Activated effector memory CD4-positive, alpha-beta T cell treated with Interleukin-2 at 50 U/mL for 16 hours (primary cell): ENCODE data around the gene ZNF169.
"Not testable (repeated sequence)": the region's sequence is repeated elsewhere in the genome, so short reads cannot be mapped to it uniquely, and the experiment has no call there.

Experiments used
- DNase-seq: peaks from one replicate; pipeline ENCODE4 v3.0.0-alpha.2; 2020

The ZNF169 gene

DNA sequence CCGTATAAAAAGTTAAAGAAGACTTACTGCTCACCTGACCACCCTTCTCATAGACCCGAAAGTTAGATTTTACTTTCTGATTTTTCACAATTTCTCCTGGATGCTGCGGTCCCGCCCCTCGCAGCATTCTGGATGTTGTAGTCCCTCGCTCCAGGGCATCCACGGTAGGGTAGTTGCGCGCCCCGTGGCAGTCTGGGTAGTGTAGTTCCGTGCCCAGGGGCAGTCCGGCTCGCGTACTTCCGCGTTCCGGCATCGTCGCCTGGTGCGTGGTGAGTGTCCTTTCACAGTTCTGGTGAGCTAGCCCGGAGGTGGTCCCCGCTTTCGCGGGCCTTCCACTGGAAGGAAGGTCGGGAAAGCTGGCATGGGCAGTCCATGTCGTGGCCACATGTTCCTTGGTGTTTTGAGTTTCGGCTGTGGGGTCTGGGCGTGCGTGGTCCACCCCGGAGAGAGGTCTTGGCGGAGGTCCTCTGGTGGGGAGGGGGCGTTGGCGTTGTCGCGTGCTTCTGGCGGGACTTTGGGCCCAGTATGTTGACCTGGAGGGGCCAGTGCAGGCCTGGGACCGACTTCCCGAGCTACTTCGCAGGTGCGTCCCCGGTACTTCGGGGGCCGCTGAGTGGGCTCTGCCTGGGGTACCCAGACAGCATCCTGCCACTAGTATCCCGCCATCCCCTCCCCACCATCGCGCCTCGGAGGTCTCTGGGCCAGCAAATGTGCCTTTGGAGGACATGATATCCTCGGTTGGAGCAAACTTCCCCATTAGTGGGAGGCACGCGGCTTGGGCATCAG, at the start of gene ZNF169:
ZNF169 (plus strand) TSS at position 222 of the 786 bp plus-strand sequence. CDS start 19,515 bp downstream, outside the sequence.
- peak; percentile 80 for DNase-seq

DNA sequence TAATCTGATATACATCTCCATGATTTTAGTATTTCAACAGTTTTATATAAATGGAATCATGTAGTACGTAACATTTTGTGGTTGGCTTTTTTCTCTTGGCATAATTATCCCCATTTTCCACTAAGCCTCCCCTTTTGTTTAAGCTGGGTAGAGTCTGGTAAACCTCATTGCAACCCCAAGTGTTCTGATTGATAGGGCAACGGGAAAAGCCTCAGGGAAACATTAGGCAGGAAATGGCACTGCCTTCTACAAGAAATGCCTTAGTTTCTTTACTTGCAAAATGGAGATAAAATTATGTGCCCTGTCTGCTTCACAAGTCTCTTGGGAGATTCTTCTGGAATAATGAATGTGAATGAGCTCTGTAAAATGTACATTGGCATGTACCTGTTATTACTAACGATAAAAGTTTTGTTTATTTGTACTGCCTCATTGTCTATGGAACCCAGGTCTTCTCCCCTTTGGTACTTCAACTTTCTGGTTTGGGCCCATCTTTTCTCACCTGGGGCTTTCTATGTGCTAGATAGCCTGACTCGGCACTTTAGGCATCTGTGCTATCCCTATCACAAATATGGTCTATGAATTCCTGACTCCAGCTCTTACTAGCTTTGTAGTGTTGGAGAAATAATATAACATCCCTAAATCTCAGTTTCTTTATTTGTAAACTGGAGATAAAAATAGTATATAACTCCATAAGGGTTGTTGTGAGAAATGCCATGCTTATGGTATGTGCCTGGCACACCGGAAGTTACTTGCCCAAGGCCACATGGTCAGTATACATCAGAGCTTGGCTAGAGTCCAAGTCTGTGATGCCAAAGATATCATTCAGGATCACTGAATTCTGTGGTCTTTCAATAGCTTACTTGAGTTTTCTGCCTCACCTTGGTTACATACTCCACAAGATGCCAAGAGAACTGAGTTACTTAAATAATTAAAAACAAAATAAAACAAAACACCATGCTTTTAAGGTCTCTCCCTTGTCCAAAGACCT, 48.2 kb upstream of the ZNF169 start:
- DNase-seq: no peak

DNA sequence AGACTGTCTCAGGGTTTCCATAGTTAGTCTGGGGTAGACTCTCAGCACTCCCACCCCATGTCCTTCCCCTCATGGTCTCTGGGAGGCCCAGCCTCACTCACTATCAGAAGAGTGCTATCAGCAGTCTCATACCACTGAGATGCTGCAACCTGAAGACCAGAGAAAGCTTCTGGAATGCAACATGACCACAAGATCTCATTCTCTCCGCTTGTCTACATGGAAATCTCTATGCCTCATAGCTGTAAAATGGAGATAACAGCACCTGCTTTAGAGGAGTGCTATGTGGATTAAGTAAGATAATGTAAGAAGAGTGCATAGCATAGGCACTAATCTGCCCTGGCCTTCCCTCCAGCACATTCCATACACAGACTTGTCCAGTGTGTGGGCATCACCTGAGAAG, 47.0 kb upstream of the ZNF169 start:
- DNase-seq: no peak

DNA sequence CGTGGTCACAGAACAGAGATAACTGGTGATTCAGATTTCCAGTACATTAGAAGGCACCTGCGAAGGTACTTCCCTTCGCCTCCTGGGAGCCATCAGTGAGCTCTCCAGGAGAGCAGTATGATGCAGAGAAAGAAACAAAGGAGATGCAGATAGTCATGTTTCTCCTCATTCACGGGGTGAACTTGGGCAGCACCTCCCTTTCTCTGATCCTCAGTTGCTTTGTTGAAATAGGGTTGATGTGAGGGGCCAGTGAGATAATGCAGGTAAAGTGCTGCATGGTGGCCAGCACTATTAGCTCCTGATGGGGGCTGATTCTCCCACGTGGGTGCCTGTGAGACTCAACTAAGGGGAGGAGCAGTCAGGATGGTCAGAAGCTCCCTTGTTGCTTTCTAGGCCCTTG, 46.6 kb upstream of the ZNF169 start:
- no peak for DNase-seq

DNA sequence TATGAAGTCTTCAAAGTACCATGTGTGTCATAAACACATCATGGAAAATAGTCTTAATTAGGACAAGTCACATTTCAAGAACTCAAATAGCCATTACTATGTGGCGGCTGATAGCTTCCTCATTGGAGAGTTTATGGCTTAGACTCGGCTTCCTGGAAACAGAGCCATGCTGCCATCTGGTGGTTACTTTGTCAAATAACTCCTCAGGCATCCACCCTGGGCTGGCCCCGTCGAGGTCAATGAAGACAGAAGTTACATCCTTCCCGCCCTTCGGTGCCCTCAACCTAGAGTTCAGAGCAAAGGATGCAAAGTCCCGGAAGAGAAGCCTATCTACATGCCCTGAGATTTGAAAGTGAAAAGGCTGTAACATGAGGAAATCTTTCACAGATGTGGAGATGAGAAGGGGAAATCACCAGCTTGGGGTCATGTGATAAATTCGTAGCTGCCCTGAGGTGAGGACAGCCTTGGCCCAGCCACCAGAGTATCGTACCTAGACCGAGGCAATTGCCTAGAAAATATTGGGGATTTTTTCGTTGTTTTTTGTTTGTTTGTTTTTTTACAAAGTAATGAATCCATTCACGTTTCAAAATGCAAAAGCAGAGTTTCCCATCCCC, 45.5 kb upstream of the ZNF169 start:
- peak; percentile 50 for DNase-seq

DNA sequence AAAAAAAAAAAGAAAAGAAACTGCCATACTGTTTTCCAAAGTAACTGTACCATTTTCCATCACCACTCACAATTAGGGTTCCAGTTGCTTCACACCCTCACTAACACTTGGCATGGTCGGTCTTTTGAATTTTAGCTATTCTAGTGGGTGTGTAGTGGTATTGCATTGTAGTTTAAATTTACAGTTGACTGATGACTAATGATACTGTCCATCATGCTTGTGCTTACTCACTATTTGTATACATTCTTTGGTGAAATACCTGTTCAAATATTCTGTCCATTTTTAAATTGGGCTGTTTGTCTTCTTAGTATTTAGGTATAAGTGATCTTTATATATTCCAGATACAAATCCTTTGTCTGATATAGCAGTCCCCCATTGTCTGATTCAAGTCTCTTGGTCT, 36.2 kb upstream of the ZNF169 start:
- no peak for DNase-seq

DNA sequence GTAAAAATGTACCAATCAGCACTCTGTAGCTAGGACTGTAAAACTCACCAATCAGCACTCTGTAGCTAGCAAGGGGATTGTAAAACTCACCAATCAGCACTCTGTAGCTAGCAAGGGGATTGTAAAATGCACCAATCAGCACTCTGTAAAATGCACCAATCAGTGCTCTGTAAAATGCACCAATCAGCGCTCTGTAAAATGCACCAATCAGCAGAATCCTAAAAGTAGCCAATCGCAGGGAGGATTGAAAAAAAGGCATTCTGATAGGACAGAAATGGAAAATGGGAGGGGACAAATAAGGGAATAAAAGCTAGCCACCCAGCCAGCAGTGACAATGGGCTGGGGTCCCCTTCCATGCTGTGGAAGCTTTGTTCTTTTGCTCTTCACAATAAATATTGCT, 33.7 kb upstream of the ZNF169 start:
- DNase-seq: not testable (repeated sequence)

DNA sequence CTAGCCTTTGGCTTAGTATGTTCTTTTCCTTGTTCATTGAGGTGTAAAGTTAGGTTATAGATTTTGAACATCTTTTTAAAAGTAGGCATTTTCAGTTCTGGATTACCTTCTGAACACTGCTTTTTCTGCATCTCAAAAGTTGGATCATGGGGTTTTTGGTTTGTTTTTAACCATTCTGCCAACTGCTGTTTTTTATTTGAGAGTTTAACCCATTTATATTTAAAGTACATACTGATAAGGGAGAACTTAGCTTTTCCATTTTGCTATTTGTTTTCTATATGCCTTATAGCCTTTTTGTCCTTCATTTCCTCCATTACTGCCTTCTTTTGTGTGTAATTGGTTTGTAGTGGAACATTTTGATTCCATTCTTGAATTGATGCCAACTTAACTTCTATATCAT, 30.5 kb upstream of the ZNF169 start:
- no peak for DNase-seq

DNA sequence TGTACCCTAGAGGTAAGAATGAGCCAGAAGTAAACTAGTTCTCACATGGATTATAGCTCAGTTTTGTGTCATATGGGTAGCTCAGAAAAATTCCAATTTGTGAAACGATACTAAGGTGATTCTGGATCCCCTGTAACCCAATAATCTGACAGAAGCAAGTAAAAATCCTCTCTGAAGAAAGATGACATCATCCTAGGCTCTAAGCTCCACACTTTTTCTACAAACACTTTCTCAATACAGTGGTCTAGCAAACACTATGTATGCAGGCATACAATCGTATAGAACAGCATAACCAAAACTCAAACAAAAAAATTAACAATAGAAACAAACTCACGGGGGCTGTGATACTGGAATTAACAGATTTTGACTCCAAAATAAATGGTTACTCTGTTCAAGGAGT, 26.7 kb upstream of the ZNF169 start:
- no peak for DNase-seq

DNA sequence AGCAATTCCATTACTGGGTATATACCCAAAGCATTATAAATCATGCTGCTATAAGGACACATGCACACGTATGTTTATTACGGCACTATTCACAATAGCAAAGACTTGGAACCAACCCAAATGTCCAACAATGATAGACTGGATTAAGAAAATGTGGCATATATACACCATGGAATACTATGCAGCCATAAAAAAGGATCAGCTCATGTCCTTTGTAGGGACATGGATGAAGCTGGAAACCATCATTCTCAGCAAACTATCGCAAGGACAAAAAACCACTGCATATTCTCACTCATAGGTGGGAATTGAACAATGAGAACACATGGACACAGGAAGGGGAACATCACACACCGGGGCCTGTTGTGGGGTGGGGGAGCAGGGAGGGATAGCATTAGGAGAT, 18.0 kb upstream of the ZNF169 start:
- not testable (repeated sequence) for DNase-seq

DNA sequence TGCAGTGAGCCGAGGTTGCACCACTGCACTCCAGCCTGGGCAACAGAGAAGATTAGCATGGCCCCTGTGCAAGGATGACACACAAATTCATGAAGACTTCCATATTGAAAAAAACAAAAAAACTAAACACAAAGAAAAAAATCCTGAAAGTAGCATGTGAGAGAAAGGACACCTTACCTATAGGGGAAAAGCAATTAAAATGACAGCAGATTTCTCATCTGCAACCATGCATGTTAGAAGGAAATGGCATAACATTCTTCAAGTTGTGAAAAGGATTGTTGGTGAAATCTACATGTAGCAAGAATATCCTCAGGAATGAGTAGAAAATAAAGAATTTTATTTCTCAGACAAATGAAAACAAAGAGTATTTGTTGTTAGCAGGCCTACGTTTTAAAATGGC, 13.4 kb upstream of the ZNF169 start:
- no peak for DNase-seq

DNA sequence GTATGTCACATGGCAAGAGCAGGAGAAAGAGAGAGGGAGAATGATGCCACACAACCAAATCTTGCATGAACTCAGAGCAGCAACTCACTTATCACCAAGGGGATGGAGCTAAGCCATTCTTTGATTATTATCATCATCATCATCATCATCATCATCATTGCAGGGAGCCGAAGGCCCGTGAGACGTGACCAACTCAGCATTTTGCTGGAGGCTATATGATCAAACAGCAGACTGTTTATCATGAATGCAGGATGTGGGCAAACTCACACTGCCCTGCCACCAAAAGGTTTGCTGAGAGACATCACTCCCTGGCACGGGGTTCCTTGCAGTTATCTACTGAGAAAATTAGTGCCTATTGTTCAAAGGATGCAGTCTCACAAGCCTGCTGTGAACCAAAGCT, 8.6 kb upstream of the ZNF169 start:
- DNase-seq: peak; percentile 20

DNA sequence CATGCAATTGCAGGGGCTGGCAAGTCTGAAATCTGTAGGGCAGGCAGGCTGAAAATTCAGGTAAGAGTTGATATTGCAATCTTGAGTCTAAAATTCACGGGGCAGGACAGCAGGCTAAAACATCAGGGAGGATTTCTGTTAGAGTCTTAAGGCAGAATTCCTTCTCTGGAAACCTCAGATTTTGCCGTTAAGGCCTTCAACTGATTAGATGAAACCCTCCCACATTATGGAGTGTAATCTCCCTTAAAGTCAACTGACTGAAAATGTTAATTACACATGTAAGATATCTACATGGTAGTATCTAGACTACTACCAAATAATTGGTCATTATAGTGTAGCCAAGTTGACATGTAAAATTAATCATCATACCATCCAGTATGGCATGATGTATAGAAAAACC, 3.1 kb upstream of the ZNF169 start:
- no peak for DNase-seq

DNA sequence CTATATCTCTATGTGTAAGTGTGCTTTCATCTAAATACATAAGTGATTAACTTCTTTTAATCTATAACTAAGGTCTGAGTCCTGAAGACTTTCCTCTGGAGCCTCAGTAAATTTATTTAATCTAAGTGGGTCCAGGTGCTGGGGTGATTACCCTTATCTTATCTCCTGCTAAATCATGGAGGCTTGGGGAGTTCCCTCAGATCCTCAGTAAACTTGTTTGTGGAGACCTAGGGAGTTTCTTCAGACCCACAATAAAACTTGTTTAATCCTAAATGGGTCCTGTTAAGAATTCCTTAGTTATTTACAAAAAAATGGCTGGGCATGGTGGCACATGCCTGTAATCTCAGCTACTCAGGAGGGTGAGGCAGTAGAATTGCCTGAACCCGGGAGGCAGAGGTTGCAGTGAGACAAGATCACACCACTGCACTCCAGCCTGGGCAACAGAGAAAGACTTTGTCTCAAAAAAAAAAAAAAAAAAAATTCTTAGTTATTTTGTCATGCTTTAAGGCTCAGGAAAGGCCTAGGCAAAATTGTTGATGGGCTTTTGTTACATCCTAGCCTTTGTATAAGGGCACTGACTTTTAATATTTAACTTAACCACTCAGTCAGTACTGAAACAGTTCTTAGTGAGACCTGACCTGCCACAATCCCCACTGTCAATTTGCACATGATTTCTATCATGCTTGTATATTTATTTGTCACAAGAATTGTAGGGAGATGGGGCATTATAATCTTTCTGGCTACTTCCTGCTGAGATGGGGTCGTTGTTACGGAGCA, 6.7 kb downstream of the ZNF169 start:
- DNase-seq: not testable (repeated sequence)

DNA sequence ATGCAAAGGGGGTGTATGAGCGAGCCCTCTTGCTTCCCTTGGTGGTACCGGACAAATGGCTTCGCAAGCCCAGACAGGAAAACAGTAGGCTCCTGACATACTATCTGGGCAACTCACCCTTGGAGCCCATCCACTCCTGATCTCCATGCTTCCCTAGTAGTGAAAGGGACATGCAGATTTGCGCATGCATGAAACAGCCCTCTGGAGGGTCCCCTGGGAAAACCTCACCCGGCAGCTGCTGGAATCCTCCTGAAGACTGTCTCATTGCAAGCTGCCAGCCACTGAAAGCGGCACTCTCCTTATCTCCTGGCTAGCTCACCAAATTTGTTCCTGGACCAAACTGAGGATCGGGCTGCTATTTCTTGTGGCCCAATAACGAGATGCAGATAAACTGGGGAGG, 10.2 kb downstream of the ZNF169 start:
- no peak for DNase-seq

DNA sequence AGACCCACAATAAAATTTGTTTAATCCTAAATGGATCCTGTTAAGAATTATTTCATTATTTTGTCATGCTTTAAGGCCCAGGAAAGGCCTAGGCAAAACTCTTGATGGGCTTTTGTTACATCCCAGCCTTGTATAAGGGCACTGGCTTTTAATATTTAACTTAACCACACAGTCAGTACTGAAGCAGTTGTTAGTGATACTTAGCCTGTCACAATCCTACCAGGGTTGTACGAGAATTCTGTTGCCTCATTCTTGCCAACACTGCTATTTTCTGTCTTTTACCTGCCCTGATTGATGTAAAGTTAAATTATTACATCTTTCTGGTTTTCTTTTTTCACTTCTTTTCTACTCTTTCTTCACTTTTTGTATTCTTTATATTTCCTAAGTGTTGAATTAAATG, 10.9 kb downstream of the ZNF169 start:
- no peak for DNase-seq

DNA sequence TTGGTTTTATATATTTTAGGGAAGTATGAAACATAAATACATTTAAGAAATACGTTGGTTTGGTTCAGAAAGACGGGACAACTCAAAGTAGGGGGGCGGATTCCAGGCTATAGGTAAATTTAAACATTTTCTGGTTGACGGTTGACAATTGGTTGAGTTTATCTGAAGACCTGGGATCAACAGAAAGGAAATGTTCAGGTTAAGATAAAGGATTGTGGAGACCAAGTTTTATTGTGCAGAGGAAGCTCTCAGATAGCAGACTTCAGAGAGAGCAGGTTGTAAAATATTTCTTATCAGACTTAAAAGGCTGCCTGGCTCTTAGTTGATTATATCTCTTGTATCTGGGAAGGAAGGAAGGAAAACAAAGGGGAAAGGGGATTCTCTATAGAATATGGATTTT, 17.9 kb downstream of the ZNF169 start:
- not testable (repeated sequence) for DNase-seq

DNA sequence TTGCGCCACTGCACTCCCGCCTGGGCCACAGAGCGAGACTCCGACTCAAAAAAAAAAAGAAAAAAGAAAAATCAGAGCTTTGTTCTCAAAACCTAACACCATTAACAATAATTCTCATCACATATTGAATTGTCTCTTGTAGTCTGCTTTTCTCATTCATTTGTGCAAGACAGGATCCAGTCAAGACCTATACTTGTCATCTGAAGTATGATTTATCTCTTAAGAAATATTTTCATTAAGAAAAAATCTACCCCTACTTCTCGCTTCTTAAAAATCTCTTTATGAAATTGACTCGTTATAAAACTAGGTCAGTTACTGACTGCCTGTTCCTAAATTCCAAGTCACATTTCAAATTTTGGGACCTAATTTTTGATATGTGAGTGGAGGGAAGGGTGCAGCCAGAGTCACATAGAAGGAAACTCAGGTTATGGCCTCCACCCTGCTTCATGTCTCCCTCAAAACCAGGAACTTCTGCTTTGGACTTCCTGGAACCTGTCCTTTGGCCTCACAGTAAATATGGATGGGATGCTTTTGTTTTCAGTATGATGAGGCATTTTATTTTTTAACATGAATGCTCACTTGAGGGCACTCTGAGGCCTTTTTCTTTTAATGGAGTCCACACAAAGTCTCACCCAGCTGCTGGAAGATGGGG, 18.9 kb downstream of the ZNF169 start:
- no peak for DNase-seq

DNA sequence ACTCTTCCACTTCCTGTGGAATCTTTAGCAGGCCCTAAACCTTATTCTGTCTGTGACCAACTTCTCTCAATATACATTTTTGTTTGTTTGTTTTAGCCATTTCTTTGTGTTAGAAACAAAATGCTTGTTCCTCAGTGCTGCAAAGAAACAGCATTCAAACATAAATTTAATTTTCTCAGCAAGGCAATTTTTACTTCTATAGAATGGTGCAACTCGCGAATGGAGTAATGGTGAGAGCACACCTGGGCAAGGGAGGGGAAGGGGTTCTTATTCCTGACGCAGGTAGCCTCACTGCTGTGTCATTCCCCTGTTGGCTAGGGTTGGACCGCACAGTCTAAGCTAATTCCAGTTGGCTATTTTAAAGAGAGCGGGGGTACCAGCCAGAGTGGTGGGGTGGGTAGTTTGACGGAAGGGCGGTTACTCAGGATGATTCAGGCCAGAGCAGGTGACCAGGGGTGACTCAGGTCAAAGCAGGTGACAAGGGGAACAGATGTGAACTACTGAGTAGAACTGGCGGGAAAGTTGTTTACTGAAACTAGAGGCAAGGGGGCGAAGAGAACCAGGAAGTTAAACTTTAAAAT, 21.4 kb downstream of the ZNF169 start:
- DNase-seq: no peak

DNA sequence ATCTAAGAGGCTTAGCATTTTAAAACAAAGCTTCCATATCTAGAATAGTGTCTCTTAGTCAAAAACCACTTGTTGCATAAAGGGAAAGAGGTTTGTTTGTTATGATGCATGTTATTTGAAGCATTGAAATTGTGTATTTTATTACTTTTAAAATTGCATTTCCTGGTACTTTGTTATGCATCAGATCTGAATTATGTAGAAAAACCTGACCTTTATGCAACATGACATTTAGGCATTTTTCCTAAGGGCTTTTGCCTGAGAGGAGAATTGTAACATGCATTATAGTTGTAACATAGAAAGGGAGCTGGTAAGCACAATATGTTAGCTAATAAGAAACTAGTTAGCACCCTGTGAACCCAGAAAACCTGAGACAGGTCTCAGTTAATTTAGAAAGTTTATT, 22.0 kb downstream of the ZNF169 start:
- no peak for DNase-seq

DNA sequence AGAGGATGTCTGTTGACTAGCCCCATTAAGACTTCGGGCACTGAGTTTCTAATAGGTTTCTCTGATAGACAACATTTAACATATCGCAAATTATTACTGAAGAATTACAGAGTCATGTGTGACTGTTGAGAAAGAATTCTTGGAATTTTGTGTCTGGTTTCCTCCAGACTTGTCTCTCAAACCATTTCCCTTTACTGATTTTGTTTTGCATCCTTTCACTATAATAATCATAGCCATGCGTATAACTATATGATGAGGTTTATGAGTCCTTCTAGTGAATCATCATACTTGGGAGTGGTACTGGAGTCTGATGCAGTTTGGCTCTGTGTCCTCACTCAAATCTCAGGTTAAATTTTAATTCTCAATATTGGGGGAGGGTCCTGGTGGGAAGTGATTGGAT, 27.0 kb downstream of the ZNF169 start:
- no peak for DNase-seq
